SK-N-SH treated with all-trans-retinoic acid at 6 μM for 48 hours (cell line): ENCODE data around the gene PPBP.

Source experiments
- ATAC-seq: fragments of 200-7000 bp; cut with Tn5 transposase; 3 replicates; pipeline ENCODE4 v1.9.1; 2020; ENCODE audit warnings: mild to moderate bottlenecking, moderate library complexity
- ARNTL ChIP-seq: fragments of 450-650 bp; formaldehyde crosslinking; IDR thresholded peaks from 2 replicates; pipeline ENCODE4 v1.5.0; 2020; ENCODE audit warnings: low read depth, mild to moderate bottlenecking, moderate library complexity, borderline replicate concordance
- BACH2 ChIP-seq: fragments of 250-450 bp; sonication (Bioruptor Pico); IDR thresholded peaks from 2 replicates; pipeline ENCODE4 v1.9.0; 2021; ENCODE audit warnings: mild to moderate bottlenecking, borderline replicate concordance
- CSDC2 ChIP-seq: fragments of 250-450 bp; sonication (Bioruptor Pico); IDR thresholded peaks from 2 replicates; pipeline ENCODE4 v1.5.0; 2020; ENCODE audit warnings: mild to moderate bottlenecking, moderate library complexity
- CSRNP3 ChIP-seq: fragments of 250-450 bp; sonication (Bioruptor Pico); IDR thresholded peaks from 2 replicates; pipeline ENCODE4 v1.5.1; 2021; ENCODE audit warnings: mild to moderate bottlenecking, moderate library complexity
- ESRRG ChIP-seq: fragments of 250-450 bp; sonication (Bioruptor Pico); IDR thresholded peaks from 2 replicates; pipeline ENCODE4 v1.6.1; 2021; ENCODE audit warnings: mild to moderate bottlenecking
- GLIS3 ChIP-seq: fragments of 250-450 bp; sonication (Bioruptor Pico); IDR thresholded peaks from 2 replicates; pipeline ENCODE4 v1.5.0; 2020; ENCODE audit warnings: mild to moderate bottlenecking, moderate library complexity
- ISL1 ChIP-seq: fragments of 250-450 bp; sonication (Bioruptor Pico); IDR thresholded peaks from 2 replicates; pipeline ENCODE4 v2.1.2; 2022; ENCODE audit warnings: mild to moderate bottlenecking, moderate library complexity
- PATZ1 ChIP-seq: fragments of 250-450 bp; sonication (Bioruptor Pico); IDR thresholded peaks from 2 replicates; pipeline ENCODE4 v1.8.0; 2020; ENCODE audit warnings: mild to moderate bottlenecking, moderate library complexity, borderline replicate concordance
- PPARA ChIP-seq: fragments of 250-450 bp; sonication (Bioruptor Pico); IDR thresholded peaks from 2 replicates; pipeline ENCODE4 v1.5.0; 2020; ENCODE audit warnings: mild to moderate bottlenecking, borderline replicate concordance
- RARB ChIP-seq: fragments of 250-450 bp; sonication (Bioruptor Pico); IDR thresholded peaks from 2 replicates; pipeline ENCODE4 v1.8.0; 2021; ENCODE audit warnings: mild to moderate bottlenecking, moderate library complexity
- TCF4 ChIP-seq: fragments of 250-450 bp; sonication (Bioruptor Pico); IDR thresholded peaks from 2 replicates; pipeline ENCODE4 v1.8.0; 2021; ENCODE audit warnings: mild to moderate bottlenecking, moderate library complexity, borderline replicate concordance
- TOX ChIP-seq: fragments of 250-450 bp; sonication (Bioruptor Pico); IDR thresholded peaks from 2 replicates; pipeline ENCODE4 v1.8.0; 2021; ENCODE audit warnings: mild to moderate bottlenecking, moderate library complexity, borderline replicate concordance
- ZC3H10 ChIP-seq: fragments of 250-450 bp; sonication (Bioruptor Pico); IDR thresholded peaks from 2 replicates; pipeline ENCODE4 v1.5.1; 2021; ENCODE audit warnings: mild to moderate bottlenecking, moderate library complexity
- ZFP3 ChIP-seq: fragments of 250-450 bp; sonication (Bioruptor Pico); IDR thresholded peaks from 2 replicates; pipeline ENCODE4 v1.5.0; 2020; ENCODE audit warnings: mild to moderate bottlenecking, moderate library complexity
- ZFP30 ChIP-seq: fragments of 450-650 bp; formaldehyde crosslinking; IDR thresholded peaks from 2 replicates; pipeline ENCODE4 v1.5.0; 2022; ENCODE audit warnings: mild to moderate bottlenecking, moderate library complexity
- ZNF565 ChIP-seq: fragments of 450-650 bp; formaldehyde crosslinking; conservative IDR thresholded peaks from 2 replicates; pipeline ENCODE4 v1.5.0; 2020; ENCODE audit warnings: low read depth, mild to moderate bottlenecking, moderate library complexity
- ZNF8 ChIP-seq: fragments of 450-650 bp; formaldehyde crosslinking; IDR thresholded peaks from 2 replicates; pipeline ENCODE4 v1.5.0; 2020; ENCODE audit warnings: mild to moderate bottlenecking, moderate library complexity
- TF ChIP-seq, protein P1 (sequence below): fragments of 250-450 bp; sonication (Bioruptor Pico); IDR thresholded peaks from 2 replicates; pipeline ENCODE4 v1.5.0; 2020; ENCODE audit warnings: mild to moderate bottlenecking, moderate library complexity
- TF ChIP-seq, protein P2 (sequence below): fragments of 250-450 bp; sonication (Bioruptor Pico); IDR thresholded peaks from 2 replicates; pipeline ENCODE4 v1.8.0; 2021; ENCODE audit warnings: low read depth, mild to moderate bottlenecking, moderate library complexity, borderline replicate concordance
- TF ChIP-seq, protein P3 (sequence below): fragments of 250-450 bp; sonication (Bioruptor Pico); IDR thresholded peaks from 2 replicates; pipeline ENCODE4 v1.5.1; 2020; ENCODE audit warnings: low read depth, mild to moderate bottlenecking, moderate library complexity

Gene PPBP

GRCh38 chr4:73948291-73948690 lies 39.7 kb downstream of the PPBP start:
- no peak for ATAC-seq

GRCh38 chr4:73947239-73947985 lies 40.6 kb downstream of the PPBP start:
- TF ChIP-seq ZFP30 (CRISPR knock-in tag) = no peak
- TF ChIP-seq ZNF565 (CRISPR knock-in tag) = no peak
- no peak for TF ChIP-seq CSDC2
- TF ChIP-seq TOX (CRISPR knock-in tag) = no peak
- TF ChIP-seq BACH2 (CRISPR knock-in tag) = no peak
- TF ChIP-seq ISL1 (CRISPR knock-in tag) = no peak
- no peak for TF ChIP-seq PATZ1 (CRISPR knock-in tag)
- TF ChIP-seq PPARA (CRISPR knock-in tag) = no peak
- no peak for TF ChIP-seq ZNF8
- TF ChIP-seq, protein P1, sequence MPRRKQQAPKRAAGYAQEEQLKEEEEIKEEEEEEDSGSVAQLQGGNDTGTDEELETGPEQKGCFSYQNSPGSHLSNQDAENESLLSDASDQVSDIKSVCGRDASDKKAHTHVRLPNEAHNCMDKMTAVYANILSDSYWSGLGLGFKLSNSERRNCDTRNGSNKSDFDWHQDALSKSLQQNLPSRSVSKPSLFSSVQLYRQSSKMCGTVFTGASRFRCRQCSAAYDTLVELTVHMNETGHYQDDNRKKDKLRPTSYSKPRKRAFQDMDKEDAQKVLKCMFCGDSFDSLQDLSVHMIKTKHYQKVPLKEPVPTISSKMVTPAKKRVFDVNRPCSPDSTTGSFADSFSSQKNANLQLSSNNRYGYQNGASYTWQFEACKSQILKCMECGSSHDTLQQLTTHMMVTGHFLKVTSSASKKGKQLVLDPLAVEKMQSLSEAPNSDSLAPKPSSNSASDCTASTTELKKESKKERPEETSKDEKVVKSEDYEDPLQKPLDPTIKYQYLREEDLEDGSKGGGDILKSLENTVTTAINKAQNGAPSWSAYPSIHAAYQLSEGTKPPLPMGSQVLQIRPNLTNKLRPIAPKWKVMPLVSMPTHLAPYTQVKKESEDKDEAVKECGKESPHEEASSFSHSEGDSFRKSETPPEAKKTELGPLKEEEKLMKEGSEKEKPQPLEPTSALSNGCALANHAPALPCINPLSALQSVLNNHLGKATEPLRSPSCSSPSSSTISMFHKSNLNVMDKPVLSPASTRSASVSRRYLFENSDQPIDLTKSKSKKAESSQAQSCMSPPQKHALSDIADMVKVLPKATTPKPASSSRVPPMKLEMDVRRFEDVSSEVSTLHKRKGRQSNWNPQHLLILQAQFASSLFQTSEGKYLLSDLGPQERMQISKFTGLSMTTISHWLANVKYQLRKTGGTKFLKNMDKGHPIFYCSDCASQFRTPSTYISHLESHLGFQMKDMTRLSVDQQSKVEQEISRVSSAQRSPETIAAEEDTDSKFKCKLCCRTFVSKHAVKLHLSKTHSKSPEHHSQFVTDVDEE (CRISPR knock-in tag) = no peak
- no peak for TF ChIP-seq CSRNP3 (CRISPR knock-in tag)
- no peak for TF ChIP-seq TCF4 (CRISPR knock-in tag)
- TF ChIP-seq, protein P2, sequence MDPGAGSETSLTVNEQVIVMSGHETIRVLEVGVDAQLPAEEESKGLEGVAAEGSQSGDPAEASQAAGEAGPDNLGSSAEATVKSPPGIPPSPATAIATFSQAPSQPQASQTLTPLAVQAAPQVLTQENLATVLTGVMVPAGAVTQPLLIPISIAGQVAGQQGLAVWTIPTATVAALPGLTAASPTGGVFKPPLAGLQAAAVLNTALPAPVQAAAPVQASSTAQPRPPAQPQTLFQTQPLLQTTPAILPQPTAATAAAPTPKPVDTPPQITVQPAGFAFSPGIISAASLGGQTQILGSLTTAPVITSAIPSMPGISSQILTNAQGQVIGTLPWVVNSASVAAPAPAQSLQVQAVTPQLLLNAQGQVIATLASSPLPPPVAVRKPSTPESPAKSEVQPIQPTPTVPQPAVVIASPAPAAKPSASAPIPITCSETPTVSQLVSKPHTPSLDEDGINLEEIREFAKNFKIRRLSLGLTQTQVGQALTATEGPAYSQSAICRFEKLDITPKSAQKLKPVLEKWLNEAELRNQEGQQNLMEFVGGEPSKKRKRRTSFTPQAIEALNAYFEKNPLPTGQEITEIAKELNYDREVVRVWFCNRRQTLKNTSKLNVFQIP (CRISPR knock-in tag) = no peak
- TF ChIP-seq GLIS3 (CRISPR knock-in tag) = no peak
- TF ChIP-seq, protein P3, sequence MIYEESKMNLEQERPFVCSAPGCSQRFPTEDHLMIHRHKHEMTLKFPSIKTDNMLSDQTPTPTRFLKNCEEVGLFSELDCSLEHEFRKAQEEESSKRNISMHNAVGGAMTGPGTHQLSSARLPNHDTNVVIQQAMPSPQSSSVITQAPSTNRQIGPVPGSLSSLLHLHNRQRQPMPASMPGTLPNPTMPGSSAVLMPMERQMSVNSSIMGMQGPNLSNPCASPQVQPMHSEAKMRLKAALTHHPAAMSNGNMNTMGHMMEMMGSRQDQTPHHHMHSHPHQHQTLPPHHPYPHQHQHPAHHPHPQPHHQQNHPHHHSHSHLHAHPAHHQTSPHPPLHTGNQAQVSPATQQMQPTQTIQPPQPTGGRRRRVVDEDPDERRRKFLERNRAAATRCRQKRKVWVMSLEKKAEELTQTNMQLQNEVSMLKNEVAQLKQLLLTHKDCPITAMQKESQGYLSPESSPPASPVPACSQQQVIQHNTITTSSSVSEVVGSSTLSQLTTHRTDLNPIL (CRISPR knock-in tag) = no peak
- no peak for TF ChIP-seq ESRRG
- TF ChIP-seq ZFP3 (CRISPR knock-in tag) = no peak
- no peak for TF ChIP-seq ZC3H10 (CRISPR knock-in tag)
- TF ChIP-seq ARNTL = no peak
- no peak for TF ChIP-seq RARB (CRISPR knock-in tag)
- ATAC-seq = no peak

More at GRCh38 chr4:73948291-73948690, 39.7 kb downstream of the PPBP start:
- no peak for TF ChIP-seq ZFP30 (CRISPR knock-in tag)
- TF ChIP-seq RARB (CRISPR knock-in tag) = no peak
- TF ChIP-seq ISL1 (CRISPR knock-in tag) = no peak
- no peak for TF ChIP-seq CSDC2
- TF ChIP-seq ZFP3 (CRISPR knock-in tag) = no peak
- TF ChIP-seq ZNF565 (CRISPR knock-in tag) = no peak
